ENCODE measurements around the gene ANKRD42. TPM values are rescaled to one million over a fixed set of nuclear protein-coding genes. Genes with fewer than 3 reads are reported as not detected.

The ANKRD42 gene
- total and polyA plus RNA-seq, 9 of the 15 experiments (the other 6 are each of a cell fraction or from before 2014, with no cell fraction given): 2.8 to 9.1 (median 6.1) TPM

DNA sequence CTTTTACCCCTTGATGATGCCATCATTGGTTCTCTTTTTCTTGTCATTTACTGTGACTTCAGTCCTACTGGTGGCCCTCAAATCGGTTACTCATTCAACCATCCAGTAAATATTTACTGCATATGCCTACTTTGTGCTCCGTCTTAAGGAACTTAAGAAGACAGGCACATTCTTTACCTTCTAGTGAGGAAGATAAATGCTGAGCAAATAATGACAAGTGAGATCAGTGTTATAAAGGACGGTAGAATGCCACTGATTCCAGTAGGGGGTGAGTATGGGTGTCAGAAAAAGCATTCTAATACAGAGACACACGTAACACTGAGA lies 1.6 kb downstream of the ANKRD42 start (continued):
- TF ChIP-seq, protein P1, sequence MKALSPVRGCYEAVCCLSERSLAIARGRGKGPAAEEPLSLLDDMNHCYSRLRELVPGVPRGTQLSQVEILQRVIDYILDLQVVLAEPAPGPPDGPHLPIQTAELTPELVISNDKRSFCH (CRISPR knock-in tag; IDR thresholded peaks at IDR 0.05): no peak
- TF ChIP-seq, protein P1 (tag; IDR thresholded peaks at IDR 0.05): no peak
- no peak for TF ChIP-seq ZNF41 (CRISPR knock-in tag; conservative IDR thresholded peaks at IDR 0.05)
- TF ChIP-seq, protein P2, sequence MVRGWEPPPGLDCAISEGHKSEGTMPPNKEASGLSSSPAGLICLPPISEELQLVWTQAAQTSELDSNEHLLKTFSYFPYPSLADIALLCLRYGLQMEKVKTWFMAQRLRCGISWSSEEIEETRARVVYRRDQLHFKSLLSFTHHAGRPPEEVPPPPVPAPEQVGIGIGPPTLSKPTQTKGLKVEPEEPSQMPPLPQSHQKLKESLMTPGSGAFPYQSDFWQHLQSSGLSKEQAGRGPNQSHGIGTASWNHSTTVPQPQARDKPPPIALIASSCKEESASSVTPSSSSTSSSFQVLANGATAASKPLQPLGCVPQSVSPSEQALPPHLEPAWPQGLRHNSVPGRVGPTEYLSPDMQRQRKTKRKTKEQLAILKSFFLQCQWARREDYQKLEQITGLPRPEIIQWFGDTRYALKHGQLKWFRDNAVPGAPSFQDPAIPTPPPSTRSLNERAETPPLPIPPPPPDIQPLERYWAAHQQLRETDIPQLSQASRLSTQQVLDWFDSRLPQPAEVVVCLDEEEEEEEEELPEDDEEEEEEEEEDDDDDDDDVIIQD (CRISPR knock-in tag; IDR thresholded peaks at IDR 0.05): no peak
- TF ChIP-seq, protein P3, sequence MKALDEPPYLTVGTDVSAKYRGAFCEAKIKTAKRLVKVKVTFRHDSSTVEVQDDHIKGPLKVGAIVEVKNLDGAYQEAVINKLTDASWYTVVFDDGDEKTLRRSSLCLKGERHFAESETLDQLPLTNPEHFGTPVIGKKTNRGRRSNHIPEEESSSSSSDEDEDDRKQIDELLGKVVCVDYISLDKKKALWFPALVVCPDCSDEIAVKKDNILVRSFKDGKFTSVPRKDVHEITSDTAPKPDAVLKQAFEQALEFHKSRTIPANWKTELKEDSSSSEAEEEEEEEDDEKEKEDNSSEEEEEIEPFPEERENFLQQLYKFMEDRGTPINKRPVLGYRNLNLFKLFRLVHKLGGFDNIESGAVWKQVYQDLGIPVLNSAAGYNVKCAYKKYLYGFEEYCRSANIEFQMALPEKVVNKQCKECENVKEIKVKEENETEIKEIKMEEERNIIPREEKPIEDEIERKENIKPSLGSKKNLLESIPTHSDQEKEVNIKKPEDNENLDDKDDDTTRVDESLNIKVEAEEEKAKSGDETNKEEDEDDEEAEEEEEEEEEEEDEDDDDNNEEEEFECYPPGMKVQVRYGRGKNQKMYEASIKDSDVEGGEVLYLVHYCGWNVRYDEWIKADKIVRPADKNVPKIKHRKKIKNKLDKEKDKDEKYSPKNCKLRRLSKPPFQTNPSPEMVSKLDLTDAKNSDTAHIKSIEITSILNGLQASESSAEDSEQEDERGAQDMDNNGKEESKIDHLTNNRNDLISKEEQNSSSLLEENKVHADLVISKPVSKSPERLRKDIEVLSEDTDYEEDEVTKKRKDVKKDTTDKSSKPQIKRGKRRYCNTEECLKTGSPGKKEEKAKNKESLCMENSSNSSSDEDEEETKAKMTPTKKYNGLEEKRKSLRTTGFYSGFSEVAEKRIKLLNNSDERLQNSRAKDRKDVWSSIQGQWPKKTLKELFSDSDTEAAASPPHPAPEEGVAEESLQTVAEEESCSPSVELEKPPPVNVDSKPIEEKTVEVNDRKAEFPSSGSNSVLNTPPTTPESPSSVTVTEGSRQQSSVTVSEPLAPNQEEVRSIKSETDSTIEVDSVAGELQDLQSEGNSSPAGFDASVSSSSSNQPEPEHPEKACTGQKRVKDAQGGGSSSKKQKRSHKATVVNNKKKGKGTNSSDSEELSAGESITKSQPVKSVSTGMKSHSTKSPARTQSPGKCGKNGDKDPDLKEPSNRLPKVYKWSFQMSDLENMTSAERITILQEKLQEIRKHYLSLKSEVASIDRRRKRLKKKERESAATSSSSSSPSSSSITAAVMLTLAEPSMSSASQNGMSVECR (CRISPR knock-in tag; IDR thresholded peaks at IDR 0.05): 0 out of 2 replicates have a peak, but pooled peaks have one; percentile 17
- no peak for TF ChIP-seq ZNF436 (CRISPR knock-in tag; IDR thresholded peaks at IDR 0.05)
- no peak for TF ChIP-seq ESRRB (CRISPR knock-in tag; IDR thresholded peaks at IDR 0.05; ENCODE audit: borderline replicate concordance)
